SU-DHL-6 (cell line): Measurements from ENCODE around the gene ABR.
A peak's percentile ranks its signal among the peaks of the same experiment; 100 is the strongest.

Source experiments
- H2AFZ ChIP-seq: fragments of 200-600 bp; sonication (generic); 2 replicates; pipeline ENCODE4 v1.6.1; 2014; ENCODE audit warnings: low read depth, mild to moderate bottlenecking, moderate library complexity, mixed read lengths, antibody characterized with exemption, low read length; ENCODE audit not compliant: severe bottlenecking
- H3F3A ChIP-seq: fragments of 200-600 bp; shearing (Covaris generic); 2 replicates; pipeline ENCODE4 v1.6.0; 2016; ENCODE audit warnings: antibody characterized with exemption, mild to moderate bottlenecking; ENCODE audit not compliant: insufficient read depth
- H3K27ac ChIP-seq: fragments of 200-600 bp; sonication (generic); 2 replicates; pipeline ENCODE4 v1.5.1; 2016; ENCODE audit warnings: low read depth, mild to moderate bottlenecking, low read length, moderate library complexity, mixed read lengths
- H3K27me3 ChIP-seq: fragments of 200-600 bp; sonication (generic), shearing (Covaris generic); 2 replicates; pipeline ENCODE4 v1.6.0; 2014; ENCODE audit warnings: mild to moderate bottlenecking, low read length
- H3K36me3 ChIP-seq: fragments of 200-600 bp; sonication (generic); 2 replicates; pipeline ENCODE4 v1.6.1; 2014; ENCODE audit warnings: mild to moderate bottlenecking, low read length, mixed read lengths
- H3K4me2 ChIP-seq: fragments of 300-600, 200-600 bp; shearing (Covaris generic), sonication (generic); 2 replicates; pipeline ENCODE4 v1.6.0; 2014; ENCODE audit warnings: low read length, low read depth, mild to moderate bottlenecking; ENCODE audit not compliant: poor library complexity, severe bottlenecking
- H3K4me3 ChIP-seq: fragments of 200-600 bp; sonication (generic); 2 replicates; pipeline ENCODE4 v1.5.1; 2014; ENCODE audit warnings: antibody characterized with exemption, low read length, mild to moderate bottlenecking, mixed read lengths; ENCODE audit not compliant: insufficient read depth, poor library complexity, severe bottlenecking
- H3K79me2 ChIP-seq: fragments of 200-600 bp; sonication (generic); 2 replicates; pipeline ENCODE4 v1.6.1; 2014; ENCODE audit warnings: mild to moderate bottlenecking, low read length, moderate library complexity; ENCODE audit not compliant: insufficient read depth
- H3K9ac ChIP-seq: fragments of 200-600 bp; sonication (generic); 2 replicates; pipeline ENCODE4 v1.7.0; 2014; ENCODE audit warnings: mild to moderate bottlenecking, low read length
- H3K9me2 ChIP-seq: fragments of 200-600 bp; sonication (generic); replicated peaks from 2 replicates; pipeline ENCODE4 v1.6.1; 2014; ENCODE audit warnings: low read length; ENCODE audit not compliant: insufficient read depth
- H3K9me3 ChIP-seq: fragments of 200-600 bp; sonication (generic); 2 replicates; pipeline ENCODE4 v1.6.1; 2014; ENCODE audit warnings: low read length, mixed read lengths; ENCODE audit not compliant: insufficient read depth
- H4K20me1 ChIP-seq: fragments of 200-600 bp; sonication (generic); 2 replicates; pipeline ENCODE4 v1.6.1; 2014; ENCODE audit warnings: low read depth, mild to moderate bottlenecking, antibody characterized with exemption, low read length, moderate library complexity, mixed read lengths
- CTCF ChIP-seq: fragments of 200-600 bp; sonication (generic); IDR thresholded peaks from one replicate; pipeline ENCODE4 v1.5.1; 2017; ENCODE audit warnings: antibody characterized with exemption, mild to moderate bottlenecking, low read length, moderate library complexity; ENCODE audit not compliant: insufficient read depth, poor library complexity, severe bottlenecking
- EZH2phosphoT487 ChIP-seq: fragments of 200-600 bp; sonication (generic), shearing (Covaris generic); conservative IDR thresholded peaks from 2 replicates; pipeline ENCODE4 v1.6.1; 2018; ENCODE audit warnings: mild to moderate bottlenecking, antibody characterized with exemption, low read length, moderate library complexity, mixed read lengths

Gene ABR

GRCh38 chr17:978103-979093, 201.4 kb downstream of the ABR start:
- Histone ChIP-seq H3K27me3 (no peaks in the 10 kb centered on the region), H2AFZ (no peak overlapping the region), H3K79me2 (no peaks in the 10 kb centered on the region), H3K4me2 (peak overlapping the region; percentile 34), H3K4me3 (no peak overlapping the region), H3K9me3 (no peaks in the 10 kb centered on the region), H4K20me1 (no peaks in the 10 kb centered on the region; the same call in 1 of the 2 replicates), H3K27ac (no peak overlapping the region), H3F3A (peaks cover 14% of the 10 kb centered on the region; the same call in 1 of the 2 replicates), H3K9ac (no peak overlapping the region), H3K36me3 (no peaks in the 10 kb centered on the region), H3K9me2 (no peaks in the 10 kb centered on the region)
- TF ChIP-seq CTCF, result no peak
- TF ChIP-seq EZH2phosphoT487, result no peak

- H4K20me1 ChIP-seq, result no peaks in the 10 kb centered on the region; the same call in 1 of the 2 replicates
- no peak overlapping the region for H3K4me3 ChIP-seq
- H2AFZ ChIP-seq, result no peak overlapping the region
- H3K9me3 ChIP-seq, result no peaks in the 10 kb centered on the region
- no peak overlapping the region for H3K4me2 ChIP-seq
- H3K36me3 ChIP-seq, result no peaks in the 10 kb centered on the region
- no peak for TF ChIP-seq EZH2phosphoT487
- TF ChIP-seq CTCF, result no peak
- peaks cover 14% of the 10 kb centered on the region; the same call in 1 of the 2 replicates for H3F3A ChIP-seq
- H3K79me2 ChIP-seq, result no peaks in the 10 kb centered on the region
- H3K27me3 ChIP-seq, result no peaks in the 10 kb centered on the region
- no peak overlapping the region for H3K27ac ChIP-seq
- no peak overlapping the region for H3K9ac ChIP-seq
- no peaks in the 10 kb centered on the region for H3K9me2 ChIP-seq
Observed at GRCh38 chr17:977166-977565, 202.6 kb downstream of the ABR start.

- no peak overlapping the region for H3K27ac ChIP-seq
- H3K4me2 ChIP-seq, result no peak overlapping the region
- H3K27me3 ChIP-seq, result no peaks in the 10 kb centered on the region
- TF ChIP-seq EZH2phosphoT487 (no peak), CTCF (no peak)
- H3K4me3 ChIP-seq, result no peak overlapping the region
- H4K20me1 ChIP-seq, result no peaks in the 10 kb centered on the region; the same call in 1 of the 2 replicates
- no peaks in the 10 kb centered on the region for H3K36me3 ChIP-seq
- H3K9ac ChIP-seq, result no peak overlapping the region
- H3F3A ChIP-seq, result peaks cover 13% of the 10 kb centered on the region; the same call in 1 of the 2 replicates
- H2AFZ ChIP-seq, result no peak overlapping the region
- no peaks in the 10 kb centered on the region for H3K79me2 ChIP-seq
- no peaks in the 10 kb centered on the region for H3K9me3 ChIP-seq
- H3K9me2 ChIP-seq, result no peaks in the 10 kb centered on the region
Observed at GRCh38 chr17:976312-976711, 203.5 kb downstream of the ABR start.
